Fibroblast of upper back skin (primary cell): ENCODE measurements around the gene LZTS2.
A peak's percentile ranks its signal among the peaks of the same experiment; 100 is the strongest.
"Not testable (repeated sequence)": the region's sequence is repeated elsewhere in the genome, so short reads cannot be mapped to it uniquely, and the experiment has no call there.

ENCODE experiments used
- DNase-seq: peaks from one replicate; pipeline ENCODE4 v3.0.0-alpha.2; 2013

LZTS2 gene, protein sequence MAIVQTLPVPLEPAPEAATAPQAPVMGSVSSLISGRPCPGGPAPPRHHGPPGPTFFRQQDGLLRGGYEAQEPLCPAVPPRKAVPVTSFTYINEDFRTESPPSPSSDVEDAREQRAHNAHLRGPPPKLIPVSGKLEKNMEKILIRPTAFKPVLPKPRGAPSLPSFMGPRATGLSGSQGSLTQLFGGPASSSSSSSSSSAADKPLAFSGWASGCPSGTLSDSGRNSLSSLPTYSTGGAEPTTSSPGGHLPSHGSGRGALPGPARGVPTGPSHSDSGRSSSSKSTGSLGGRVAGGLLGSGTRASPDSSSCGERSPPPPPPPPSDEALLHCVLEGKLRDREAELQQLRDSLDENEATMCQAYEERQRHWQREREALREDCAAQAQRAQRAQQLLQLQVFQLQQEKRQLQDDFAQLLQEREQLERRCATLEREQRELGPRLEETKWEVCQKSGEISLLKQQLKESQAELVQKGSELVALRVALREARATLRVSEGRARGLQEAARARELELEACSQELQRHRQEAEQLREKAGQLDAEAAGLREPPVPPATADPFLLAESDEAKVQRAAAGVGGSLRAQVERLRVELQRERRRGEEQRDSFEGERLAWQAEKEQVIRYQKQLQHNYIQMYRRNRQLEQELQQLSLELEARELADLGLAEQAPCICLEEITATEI

GRCh38 chr10:100999742-101000126, at the start of gene LZTS2:
Gene LZTS2, plus strand, starts transcription at chr10:100999808. Its CDS starts 2,731 bp downstream, at chr10:101002539.
- no peak for DNase-seq

- no peak for DNase-seq
Measured at GRCh38 chr10:100960251-100960650, 39.4 kb upstream of the LZTS2 start.

DNA sequence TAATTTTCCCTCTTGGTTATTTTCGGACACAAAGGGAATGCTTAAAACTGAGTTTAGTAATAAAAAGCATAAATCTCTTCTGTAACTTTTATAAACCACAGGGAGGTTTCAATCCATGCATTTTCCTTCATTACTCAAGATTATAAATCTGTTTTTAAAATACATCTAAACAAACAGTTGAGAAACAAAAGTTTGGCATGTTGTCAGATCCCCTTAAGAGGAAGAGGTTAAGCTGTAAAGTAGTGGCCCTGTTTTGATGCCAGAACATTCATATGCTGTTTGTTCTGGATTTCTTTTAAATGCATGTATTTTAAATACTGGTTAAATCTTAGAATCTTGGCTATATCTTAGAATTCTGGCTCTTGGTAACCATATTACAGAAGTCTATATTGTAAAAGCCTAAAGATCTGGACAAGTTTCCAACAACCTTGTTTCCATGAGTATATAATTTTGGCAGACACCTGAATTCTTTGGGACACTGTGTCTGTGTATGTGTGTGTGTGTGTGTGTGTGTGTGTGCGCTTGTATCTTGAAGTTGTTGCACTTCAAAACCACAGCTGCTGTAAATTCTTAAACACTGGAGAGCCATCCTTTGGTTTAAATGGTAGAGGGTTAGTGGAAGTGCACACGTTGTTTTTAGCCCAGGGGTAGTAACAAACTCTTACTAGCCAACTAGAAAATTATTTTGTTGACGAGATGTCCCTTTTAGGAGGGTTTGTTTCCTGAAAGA, 37.1 kb upstream of the LZTS2 start:
- DNase-seq = no peak

GRCh38 chr10:100963826-100964225, 35.8 kb upstream of the LZTS2 start:
- no peak for DNase-seq

DNA sequence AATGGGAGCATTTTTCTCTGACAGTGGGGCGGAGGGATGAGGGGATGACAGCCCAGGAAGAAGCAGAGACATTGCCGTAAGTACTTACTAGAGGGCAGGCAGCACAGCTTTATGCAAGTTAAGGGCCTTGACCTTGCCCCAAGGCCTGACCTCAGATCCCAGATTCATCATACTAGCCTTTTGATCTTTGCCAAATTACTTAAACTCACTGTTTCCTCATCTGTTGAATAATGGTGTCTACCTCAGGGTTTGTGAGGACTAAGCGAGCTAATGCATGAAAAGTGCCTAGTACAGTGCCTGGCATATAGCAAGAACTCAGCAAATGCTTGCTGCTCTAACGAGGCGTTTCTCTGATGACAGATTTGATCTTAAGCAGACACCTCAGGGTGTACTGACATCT, 33.8 kb upstream of the LZTS2 start:
- DNase-seq = no peak

DNA sequence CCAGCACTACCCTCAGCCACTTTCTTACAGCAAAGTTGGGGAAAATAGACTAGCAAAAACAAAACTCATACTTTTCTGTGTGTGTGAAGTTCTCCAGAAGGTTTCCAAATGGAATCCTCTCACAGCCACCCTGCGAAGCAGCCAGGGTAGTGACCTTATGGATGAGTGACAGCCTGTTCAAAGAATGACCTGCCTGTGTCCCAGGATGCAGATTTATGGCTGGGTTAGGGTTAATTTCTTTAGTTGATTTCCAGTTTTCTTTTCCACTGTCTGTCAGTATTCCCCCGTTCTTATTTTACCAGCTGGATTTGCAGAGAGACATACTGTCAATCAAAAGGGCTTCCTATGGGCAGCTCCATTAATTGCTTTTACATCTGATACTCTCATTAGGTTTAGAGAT, 32.7 kb upstream of the LZTS2 start:
- no peak for DNase-seq

DNA sequence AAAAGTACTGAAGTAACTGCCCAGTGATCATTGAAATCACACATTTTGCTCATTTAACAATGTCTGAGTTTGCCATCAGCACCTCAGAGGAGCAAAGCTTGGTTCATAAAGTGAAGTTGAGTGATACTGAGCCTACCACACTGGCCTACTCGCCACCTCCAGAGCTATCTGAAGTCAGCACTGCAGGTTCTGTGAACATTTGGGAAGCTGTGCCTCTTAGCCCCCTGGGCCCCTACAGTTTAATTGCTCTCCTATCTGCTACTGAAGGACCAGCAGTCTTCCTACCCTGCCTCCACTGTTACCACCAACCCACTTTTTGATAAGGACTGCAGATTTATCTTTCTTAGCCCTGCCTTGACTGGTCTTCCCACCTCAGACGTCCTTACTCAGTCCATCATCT, 32.3 kb upstream of the LZTS2 start:
- DNase-seq = no peak

DNA sequence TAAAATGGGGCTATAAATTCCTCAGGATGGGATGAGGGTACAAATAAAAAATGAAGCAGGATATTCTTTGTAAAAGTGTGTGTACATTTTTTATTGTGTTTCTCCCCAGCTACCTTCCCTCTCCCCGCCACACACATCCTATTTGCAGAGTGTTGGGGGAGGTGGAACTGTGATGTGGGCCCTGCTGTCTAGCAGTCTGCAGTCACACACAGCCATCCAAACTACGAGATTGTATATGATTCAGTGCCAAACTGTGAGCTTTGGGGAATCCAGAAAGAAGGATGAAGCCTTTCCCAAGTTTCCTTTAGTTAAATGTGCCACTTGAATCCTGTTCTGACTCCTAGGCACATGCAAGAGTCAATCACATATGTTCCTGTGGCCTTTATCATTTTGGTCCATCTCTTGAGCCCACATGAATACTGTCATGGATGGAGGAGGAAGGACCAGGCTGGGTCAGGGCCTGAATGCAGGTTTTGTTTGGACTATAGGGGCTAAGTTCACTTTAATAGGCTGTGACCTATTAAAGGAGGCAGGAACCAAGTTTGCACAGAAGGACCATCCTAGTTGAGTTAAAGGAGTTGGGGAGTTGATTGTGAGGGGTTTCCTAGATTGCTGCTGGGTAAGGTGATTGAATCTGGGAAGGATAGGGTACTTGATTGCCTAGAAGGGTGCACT, 31.4 kb upstream of the LZTS2 start:
- no peak for DNase-seq

DNA sequence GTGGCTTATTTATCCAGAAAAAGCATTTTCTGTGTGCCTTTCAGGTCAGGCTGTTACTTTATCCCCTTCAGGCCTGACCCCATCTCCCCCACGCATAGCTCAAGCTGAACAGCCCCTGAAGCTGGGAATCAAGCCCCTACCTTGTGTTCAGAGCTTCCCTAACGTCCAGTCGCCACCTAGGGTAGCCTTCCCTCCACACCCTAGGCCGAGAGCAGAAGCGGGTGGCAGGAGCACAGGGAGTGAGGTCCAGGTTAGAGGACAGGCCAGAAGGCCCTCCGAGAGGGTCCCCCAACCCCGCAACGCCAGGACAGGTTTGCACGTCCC, 30.8 kb upstream of the LZTS2 start:
- DNase-seq = no peak

DNA sequence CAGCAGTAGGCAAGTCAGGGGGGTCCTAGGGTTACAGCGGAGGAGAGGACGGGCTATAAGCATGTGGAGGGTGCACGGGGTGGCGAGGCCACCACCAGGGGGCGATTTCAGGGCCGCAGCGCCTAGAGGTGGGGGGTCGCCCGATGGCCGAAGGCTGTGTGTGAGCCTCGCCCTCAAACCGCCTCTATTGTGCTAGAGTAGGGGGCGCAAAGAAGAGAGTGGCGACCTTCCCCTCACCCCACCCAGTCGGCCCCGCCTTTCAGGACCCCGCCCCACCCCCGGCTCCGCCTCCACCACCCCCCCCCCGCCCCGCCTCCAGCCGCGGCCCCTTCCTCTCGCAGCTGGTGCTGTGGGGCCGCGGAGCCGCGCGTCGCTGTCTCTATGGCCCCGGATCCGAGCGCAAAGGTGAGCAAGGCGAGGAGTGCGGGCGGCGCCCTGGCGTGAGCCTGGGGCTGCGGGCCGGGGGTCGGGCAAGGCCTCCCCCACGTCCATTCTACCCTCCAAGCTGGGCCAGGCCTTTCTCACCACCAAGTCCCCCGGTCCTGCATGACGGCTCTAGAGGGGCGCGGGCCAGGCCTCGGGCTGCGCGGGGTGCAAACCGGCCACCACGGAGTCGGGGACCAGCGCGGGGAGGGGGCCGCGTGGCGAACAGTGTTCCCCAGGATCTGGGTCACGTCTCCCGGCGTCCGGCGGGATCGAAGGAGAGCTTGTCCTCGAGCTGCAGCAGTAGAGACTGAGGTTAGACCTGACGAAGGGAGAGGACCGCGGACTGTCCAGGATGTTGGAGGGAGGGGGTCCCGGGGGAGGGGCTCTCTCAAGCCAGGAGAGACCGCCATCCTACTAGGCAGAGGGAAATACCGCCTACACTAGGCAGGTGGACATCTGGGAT, 30.2 kb upstream of the LZTS2 start, which contains the start of gene SEMA4G:
SEMA4G (plus strand) TSS at position 318 of the 889 bp plus-strand sequence. CDS start 3,409 bp downstream, outside the sequence.
- peak; percentile 11 for DNase-seq

DNA sequence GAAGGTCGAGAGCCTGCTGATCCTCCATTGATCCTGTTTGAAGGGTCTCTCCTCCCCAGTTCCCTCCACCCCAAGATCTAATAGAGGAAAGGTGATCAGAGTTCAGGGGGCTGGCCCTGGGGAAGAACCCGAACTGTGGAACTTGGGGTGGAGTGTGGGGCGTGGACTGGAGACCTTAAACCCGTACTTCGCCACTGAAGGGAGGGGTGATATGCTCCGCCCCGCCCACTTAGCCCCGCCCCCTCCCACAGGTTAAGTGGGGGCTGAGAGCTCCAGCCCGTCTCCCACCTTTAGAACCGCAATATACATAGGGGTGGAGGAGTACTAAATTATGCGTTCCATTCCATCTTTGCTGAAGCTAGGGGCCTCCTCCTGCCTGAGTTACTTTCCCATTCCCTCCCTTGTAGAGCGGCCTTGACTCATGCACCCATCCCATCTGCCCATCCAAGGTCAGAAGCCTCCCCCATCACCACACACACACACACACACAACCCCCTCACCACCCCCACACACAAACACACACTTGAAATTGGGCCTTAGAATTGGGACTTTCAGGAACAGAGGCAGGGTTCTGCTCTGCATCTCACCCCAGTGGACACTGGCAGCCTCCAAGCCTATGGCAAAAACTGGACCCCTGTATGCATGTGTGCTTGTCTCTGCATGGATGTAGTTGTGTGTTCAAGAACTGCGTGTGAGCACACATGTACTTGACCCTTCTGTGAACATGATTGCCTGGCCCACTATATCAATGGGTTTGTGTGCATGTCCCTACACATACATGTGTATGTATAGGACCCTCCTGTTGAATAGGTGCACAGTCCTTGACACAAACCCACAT, 29.3 kb upstream of the LZTS2 start:
- no peak for DNase-seq

DNA sequence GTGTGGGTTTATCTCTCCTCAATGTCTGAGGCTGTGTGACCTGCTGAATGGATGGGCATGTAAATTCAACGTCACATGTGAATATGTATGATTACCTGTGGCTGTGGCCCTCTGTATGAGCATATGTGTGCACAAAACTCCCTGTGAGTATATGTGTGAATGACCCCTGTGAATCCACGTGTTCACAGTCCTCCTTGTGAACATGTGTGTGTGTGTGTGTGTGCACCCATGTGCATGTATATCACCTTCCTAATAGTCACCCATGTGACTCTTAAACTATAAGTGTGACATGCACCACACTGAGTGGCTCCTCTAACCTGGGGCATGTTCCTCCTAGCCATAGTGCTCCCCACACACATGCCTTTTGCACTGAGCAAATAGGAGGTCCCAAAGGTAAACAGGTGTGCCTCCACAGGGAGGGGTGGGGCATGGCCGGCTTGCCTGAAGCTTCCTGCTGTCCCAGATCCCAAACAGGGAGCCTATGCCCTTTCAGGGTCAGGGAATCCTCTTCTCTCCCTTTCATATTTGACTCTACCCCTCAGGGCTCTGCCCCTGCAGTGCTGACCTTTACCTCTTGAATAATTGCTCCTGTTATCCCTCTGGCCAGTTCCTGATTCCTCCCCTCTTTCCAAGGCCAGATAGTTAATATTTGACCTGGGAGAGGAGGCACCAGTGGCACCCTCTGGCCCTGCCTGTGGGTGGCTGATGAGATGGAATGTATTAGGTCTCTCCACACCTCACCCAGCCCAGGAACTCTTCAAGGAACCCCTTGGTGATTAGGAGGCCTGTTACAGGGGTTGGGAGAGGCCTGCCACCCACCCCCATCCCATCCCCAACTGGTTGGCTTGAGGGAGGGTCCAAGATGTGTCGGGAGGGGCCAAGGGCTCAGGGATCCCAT, 28.4 kb upstream of the LZTS2 start:
- no peak for DNase-seq

DNA sequence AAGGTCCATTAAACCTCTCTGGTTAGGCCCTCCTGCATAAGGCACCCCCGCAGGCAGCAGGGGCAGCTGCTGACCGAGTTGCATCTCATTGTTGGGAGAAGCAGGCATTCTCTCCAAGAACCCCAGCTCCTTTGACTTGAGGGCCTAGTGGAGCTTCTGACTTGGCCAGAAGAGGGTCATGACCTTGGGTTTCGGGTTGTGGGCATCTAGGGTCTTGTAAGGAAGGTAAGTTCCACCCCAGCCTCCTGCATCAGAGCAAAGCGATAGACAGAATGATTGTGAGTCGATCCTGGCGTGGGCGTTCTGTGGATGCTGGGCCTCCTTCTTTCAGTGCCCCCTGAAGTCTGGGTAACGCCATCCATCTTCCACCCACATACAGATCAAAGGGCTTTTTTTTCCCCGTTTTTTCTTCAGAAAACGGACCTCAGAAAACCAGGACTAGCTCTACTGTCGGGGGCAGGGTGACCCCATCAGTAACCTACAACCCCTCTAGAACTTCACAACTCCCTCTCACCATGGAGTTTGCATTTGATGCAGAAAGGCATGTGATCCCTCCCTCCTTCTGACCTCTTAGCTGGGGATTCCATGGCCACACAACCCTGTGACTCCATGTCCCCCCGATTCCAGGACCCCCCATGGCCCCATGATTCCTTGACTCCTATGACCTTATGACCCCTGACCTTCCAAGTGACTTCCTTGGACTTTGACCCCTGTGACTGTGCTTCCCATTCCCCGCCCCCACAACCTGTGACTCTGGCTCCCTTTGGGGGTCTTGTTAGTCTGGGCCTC, 27.3 kb upstream of the LZTS2 start:
- no peak for DNase-seq

DNA sequence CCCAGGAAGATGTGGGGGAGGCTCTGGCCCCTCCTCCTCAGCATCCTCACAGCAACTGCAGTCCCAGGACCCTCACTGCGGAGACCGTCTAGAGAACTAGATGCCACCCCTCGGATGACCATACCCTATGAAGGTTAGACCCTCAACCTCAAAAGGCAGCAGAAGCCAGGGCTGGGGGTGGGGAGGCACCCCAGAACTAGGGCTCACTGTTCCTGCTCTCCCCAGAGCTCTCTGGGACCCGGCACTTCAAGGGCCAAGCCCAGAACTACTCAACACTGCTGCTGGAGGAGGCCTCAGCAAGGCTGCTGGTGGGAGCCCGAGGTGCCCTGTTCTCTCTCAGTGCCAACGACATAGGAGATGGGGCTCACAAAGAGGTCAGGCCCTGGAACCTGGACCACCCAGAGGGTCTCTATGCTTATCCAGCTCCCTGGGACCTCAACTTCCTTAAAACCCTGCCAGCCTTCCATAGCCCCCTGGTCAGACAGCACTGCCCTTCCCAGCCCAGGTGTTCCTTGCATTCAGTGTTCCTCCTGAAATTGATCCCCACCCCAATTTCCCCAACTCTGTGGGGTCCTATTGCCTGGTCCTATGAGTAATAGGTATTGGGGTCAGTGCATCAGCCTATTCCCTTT, 26.6 kb upstream of the LZTS2 start:
- no peak for DNase-seq

DNA sequence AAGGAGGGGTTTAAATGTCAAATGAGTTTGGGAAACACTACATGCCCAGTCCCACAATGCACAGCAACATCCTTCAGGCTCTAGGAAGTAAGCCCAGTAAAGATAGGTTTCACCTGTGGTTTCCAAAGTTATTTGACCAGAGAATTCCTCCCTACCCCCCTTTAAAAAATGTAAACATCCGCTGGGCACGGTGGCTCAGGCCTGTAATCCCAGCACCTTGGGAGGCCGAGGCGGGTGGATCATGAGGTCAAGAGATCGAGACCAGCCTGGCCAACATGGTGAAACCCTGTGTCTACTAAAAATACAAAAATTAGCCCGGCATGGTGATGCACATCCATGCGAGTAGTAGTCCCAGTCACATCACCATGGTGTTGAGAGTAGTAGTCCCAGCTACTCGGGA, 24.2 kb upstream of the LZTS2 start:
- DNase-seq = not testable (repeated sequence)

- no peak for DNase-seq
Measured at GRCh38 chr10:100976906-100977305, 22.7 kb upstream of the LZTS2 start.

DNA sequence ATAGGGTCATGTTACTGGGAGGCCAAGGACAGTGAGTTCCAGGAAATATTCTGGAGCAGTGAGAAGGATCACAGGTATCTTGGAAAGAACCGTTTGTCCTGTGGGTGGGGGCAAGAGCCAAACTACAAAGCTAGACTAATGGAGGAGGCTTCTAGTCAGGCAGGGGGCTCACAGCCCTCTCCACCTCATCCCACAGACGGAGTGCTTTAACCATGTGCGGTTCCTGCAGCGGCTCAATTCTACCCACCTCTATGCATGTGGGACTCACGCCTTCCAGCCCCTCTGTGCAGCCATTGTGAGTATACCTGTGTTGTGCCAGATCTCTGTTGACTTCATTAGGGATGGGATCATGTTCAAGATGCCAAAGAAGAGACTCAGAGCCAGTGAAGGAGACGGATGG, 22.2 kb upstream of the LZTS2 start:
- DNase-seq = no peak

DNA sequence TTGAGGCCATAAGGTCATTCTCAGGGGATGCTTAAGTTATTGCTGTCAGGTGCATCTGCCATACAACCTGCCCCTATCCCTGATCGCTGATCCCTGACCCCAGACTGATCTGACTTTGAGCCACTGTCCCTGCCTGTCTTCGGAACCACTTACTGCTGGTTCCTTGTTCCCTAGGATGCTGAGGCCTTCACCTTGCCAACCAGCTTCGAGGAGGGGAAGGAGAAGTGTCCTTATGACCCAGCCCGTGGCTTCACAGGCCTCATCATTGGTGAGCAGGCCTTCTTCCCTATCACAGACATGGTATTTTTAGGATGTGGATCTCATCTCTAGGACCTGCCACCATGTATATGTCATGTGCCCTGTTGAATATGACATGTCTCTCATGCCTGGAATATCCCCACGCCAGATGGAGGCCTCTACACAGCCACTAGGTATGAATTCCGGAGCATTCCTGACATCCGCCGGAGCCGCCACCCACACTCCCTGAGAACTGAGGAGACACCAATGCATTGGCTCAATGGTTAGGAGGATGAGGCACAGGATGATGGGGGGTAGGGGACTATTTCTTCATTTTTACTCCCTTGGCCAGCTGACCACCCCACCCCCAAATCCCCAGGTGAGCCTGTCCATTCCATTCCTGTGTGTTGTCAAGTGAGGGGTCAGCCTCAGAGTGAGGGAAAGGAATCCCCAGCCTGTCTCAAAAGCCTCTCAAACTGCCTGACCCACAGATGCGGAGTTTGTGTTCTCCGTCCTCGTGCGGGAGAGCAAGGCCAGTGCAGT, 21.3 kb upstream of the LZTS2 start:
- DNase-seq = no peak
